Measurements from ENCODE around the gene RHCE. TPM values are rescaled to one million over a fixed set of nuclear protein-coding genes. Genes with fewer than 3 reads are reported as not detected.
"Not testable (repeated sequence)": the region's sequence is repeated elsewhere in the genome, so short reads cannot be mapped to it uniquely, and the experiment has no call there.

Gene RHCE
- total and polyA plus RNA-seq, 9 of the 15 experiments (the other 6 are each of a cell fraction or from before 2014, with no cell fraction given) = 5.4 to 31.5 (median 12.6) TPM

GRCh38 chr1:25336922-25337354 lies 83.7 kb downstream of the RHCE start:
- intact Hi-C loops (cut with micrococcal nuclease); in situ Hi-C loops (cut with MboI); H3K9me3 ChIP-seq (replicated peaks; ENCODE audit: control insufficient read depth, insufficient read depth, low read depth, low read length); H3K4me1 ChIP-seq (replicated peaks in 1 of 2; ENCODE audit: control insufficient read depth in 2 of 2, insufficient read depth in 2 of 2, low read length in 2 of 2); POLR2A ChIA-PET; H3K9me1 ChIP-seq (ENCODE audit: control insufficient read depth, insufficient read depth, low read length); CTCF ChIA-PET (ENCODE audit: low intra/inter-chr PET ratio); H3K27me3 ChIP-seq (ENCODE audit: control insufficient read depth in 2 of 2, insufficient read depth in 2 of 2, low read length in 2 of 2); H4K20me1 ChIP-seq (replicated peaks; ENCODE audit: control insufficient read depth, insufficient read depth, low read length); TF ChIP-seq NR2C1 (IDR thresholded peaks at IDR 0.05): not testable (repeated sequence)
- Histone ChIP-seq H3K9ac (ENCODE audit: insufficient read depth in 1 of 2, low read depth in 2 of 2, low read length in 2 of 2) (peak overlapping the region; percentile 61 to 91), H2AFZ (ENCODE audit: low read depth, low read length) (peak overlapping the region; percentile 85), H3K27ac (ENCODE audit: extremely low read depth, low read depth, low read length) (peak overlapping the region; percentile 56), H3K4me3 (peak overlapping the region; percentile 70), H3K79me2 (ENCODE audit: control insufficient read depth, insufficient read depth, low read length) (peaks cover 51% of the 10 kb centered on the region), H3K4me2 (ENCODE audit: insufficient read depth, low read length) (peak overlapping the region; percentile 88), H3K36me3 (ENCODE audit: control insufficient read depth, insufficient read depth, low read length) (peaks cover 12% of the 10 kb centered on the region; the same call in 1 of the 3 replicates)
- FAIRE-seq = peak; percentile 82
- ATAC-seq = peak; percentile 84
- TSS peak; percentile 80 for BruUV-seq (replicated peaks)
- 3% methylated on average over 8 of the region's 29 CpGs for WGBS (ENCODE audit: insufficient coverage, low coverage, missing lambda C conversion rate)
- DNase-seq (ENCODE audit: extremely low read depth in 1 of 4, low spot score in 3 of 4) = peak; percentile 25 to 38 (median 30)
- peak in 1 of 2 experiments; percentile 45; a peak in 1 of 4 replicates for TF ChIP-seq MAZ (CRISPR knock-in tag; conservative IDR thresholded peaks at IDR 0.05 in 1 of 2, IDR thresholded peaks at IDR 0.05 in 1 of 2)
- TF ChIP-seq L3MBTL2 (IDR thresholded peaks at IDR 0.05) = peak; percentile 64
- TF ChIP-seq PHF8 (IDR thresholded peaks at IDR 0.05; ENCODE audit: borderline replicate concordance, low read length) = peak; percentile 20; the same call in 1 of the 2 replicates
- TF ChIP-seq NR2C1 (tag; IDR thresholded peaks at IDR 0.05) = peak; percentile 25; the same call in 1 of the 2 replicates
- peak; percentile 33 for TF ChIP-seq E2F8 (IDR thresholded peaks at IDR 0.05; ENCODE audit: low read depth, partially characterized antibody)
- 0 out of 2 replicates have a peak, but pooled peaks have one; percentile 26 for TF ChIP-seq LEF1 (IDR thresholded peaks at IDR 0.05)
- TF ChIP-seq VEZF1 (CRISPR knock-in tag; IDR thresholded peaks at IDR 0.05) = peak; percentile 28; the same call in 1 of the 2 replicates
- 0 out of 4 replicates have a peak, but pooled peaks of 1 of the 2 experiments have one; percentile 35 for TF ChIP-seq SRF (CRISPR knock-in tag; IDR thresholded peaks at IDR 0.05)
- TF ChIP-seq EP400 (IDR thresholded peaks at IDR 0.05) = peak; percentile 45; the same call in 1 of the 2 replicates
- TF ChIP-seq MNT (conservative IDR thresholded peaks at IDR 0.05) = peak; percentile 47 to 63; a peak in 2 of 4 replicates
- peak; percentile 48; the same call in 1 of the 2 replicates for TF ChIP-seq ZBTB2 (IDR thresholded peaks at IDR 0.05)
- 0 out of 2 replicates have a peak, but pooled peaks have one; percentile 52 for TF ChIP-seq SMARCA4 (IDR thresholded peaks at IDR 0.05)
- TF ChIP-seq CXXC5 (CRISPR knock-in tag; IDR thresholded peaks at IDR 0.05) = peak; percentile 59

Data from K562 (cell line).